Activated naive CD8-positive, alpha-beta T cell treated with anti-CD3 and anti-CD28 coated beads for 36 hours (primary cell): ENCODE measurements around the gene PLAC9. TPM values are rescaled to one million over a fixed set of nuclear protein-coding genes. Genes with fewer than 3 reads are reported as not detected.

ENCODE experiments used
- total RNA-seq, 2 experiments: library from RNA; stranded (reverse); gene quantifications; one replicate each; pipeline ENCODE4 v1.2.3, GENCODE V29; 2021

Gene PLAC9
- total RNA-seq, 2 experiments from 2014 or later: not detected

Other genes with a start within 250 kb of the PLAC9 start
- not detected for gene SFTPD, start 183.6 kb upstream of the PLAC9 start, total RNA-seq
- 10 to 100 TPM; 11.1 to 14.7 TPM for gene TMEM254, start 54.1 kb upstream of the PLAC9 start, total RNA-seq
- gene ANXA11, start 72.8 kb downstream of the PLAC9 start, total RNA-seq: 100 to 1,000 TPM; 181 to 191 TPM
- gene MAT1A, start 156.9 kb downstream of the PLAC9 start, total RNA-seq: not detected
- gene DYDC1, start 224.0 kb downstream of the PLAC9 start, total RNA-seq: not detected
- under 1 TPM in 1 of 2 experiments, not detected in 1; 0.42 TPM for gene DYDC2, start 224.1 kb downstream of the PLAC9 start, total RNA-seq